H9 (cell line): ENCODE data around the gene JMJD7. TPM values are rescaled to one million over a fixed set of nuclear protein-coding genes. Genes with fewer than 3 reads are reported as not detected.

Experiments used
- DNase-seq: peaks from one replicate; pipeline ENCODE4 v3.0.0-alpha.2; 2017
- H2AFZ ChIP-seq: one replicate; pipeline ENCODE4 v1.6.1; 2013; ENCODE audit warnings: mild to moderate bottlenecking, low read length, control low read depth, moderate library complexity
- H2AK5ac ChIP-seq: 2 replicates; pipeline ENCODE4 v1.6.1; 2013; ENCODE audit warnings: low read length, control low read depth, mixed read lengths; ENCODE audit not compliant: insufficient read length
- H2BK120ac ChIP-seq: one replicate; pipeline ENCODE4 v1.6.1; 2013; ENCODE audit warnings: low read depth, mild to moderate bottlenecking, low read length, control low read depth, inconsistent platforms; ENCODE audit not compliant: poor library complexity, severe bottlenecking
- H2BK12ac ChIP-seq: 2 replicates; pipeline ENCODE4 v1.6.1; 2013; ENCODE audit warnings: low read length, control low read depth, mixed read lengths, low read depth; ENCODE audit not compliant: insufficient read length
- H2BK15ac ChIP-seq: 2 replicates; pipeline ENCODE4 v1.6.1; 2013; ENCODE audit warnings: low read depth, low read length, control low read depth
- H2BK20ac ChIP-seq: one replicate; pipeline ENCODE4 v1.6.1; 2013; ENCODE audit warnings: low read depth, mild to moderate bottlenecking, low read length, control low read depth, inconsistent platforms; ENCODE audit not compliant: poor library complexity, severe bottlenecking
- H2BK5ac ChIP-seq: 2 replicates; pipeline ENCODE4 v1.6.1; 2013; ENCODE audit warnings: low read length, control low read depth, mixed read lengths; ENCODE audit not compliant: insufficient read length
- H3K14ac ChIP-seq: 2 replicates; pipeline ENCODE4 v1.6.1; 2013; ENCODE audit warnings: low read length, control low read depth; ENCODE audit not compliant: insufficient read depth
- H3K18ac ChIP-seq: 2 replicates; pipeline ENCODE4 v1.6.1; 2013; ENCODE audit warnings: low read depth, mild to moderate bottlenecking, mixed read lengths, low read length, control low read depth; ENCODE audit not compliant: insufficient read length
- H3K23ac ChIP-seq: 2 replicates; pipeline ENCODE4 v1.6.1; 2013; ENCODE audit warnings: low read length, control low read depth, mixed read lengths, low read depth; ENCODE audit not compliant: insufficient read length
- H3K23me2 ChIP-seq: 2 replicates; pipeline ENCODE4 v1.6.1; 2013; ENCODE audit warnings: low read depth, mild to moderate bottlenecking, mixed read lengths, low read length, control low read depth; ENCODE audit not compliant: insufficient read length, poor library complexity, severe bottlenecking
- H3K27ac ChIP-seq: 2 replicates; pipeline ENCODE4 v1.5.1; 2013; ENCODE audit warnings: low read length, control low read depth, mixed read lengths, low read depth; ENCODE audit not compliant: insufficient read length
- H3K27me3 ChIP-seq: 2 replicates; pipeline ENCODE4 v1.6.1; 2013; ENCODE audit warnings: low read length, control low read depth, inconsistent platforms; ENCODE audit not compliant: insufficient read depth
- H3K4ac ChIP-seq: 2 replicates; pipeline ENCODE4 v1.6.1; 2013; ENCODE audit warnings: low read depth, mild to moderate bottlenecking, control low read depth, inconsistent platforms, low read length, moderate library complexity
- H3K4me1 ChIP-seq: 2 replicates; pipeline ENCODE4 v1.6.1; 2013; ENCODE audit warnings: low read length, control low read depth, inconsistent platforms; ENCODE audit not compliant: insufficient read depth
- H3K4me2 ChIP-seq: 2 replicates; pipeline ENCODE4 v1.6.1; 2013; ENCODE audit warnings: low read length, control low read depth, mixed read lengths; ENCODE audit not compliant: insufficient read length, insufficient read depth
- H3K56ac ChIP-seq: 2 replicates; pipeline ENCODE4 v1.6.1; 2013; ENCODE audit warnings: low read depth, mild to moderate bottlenecking, mixed read lengths, low read length, control low read depth; ENCODE audit not compliant: insufficient read length
- H3K79me1 ChIP-seq: 2 replicates; pipeline ENCODE4 v1.6.1; 2013; ENCODE audit warnings: low read depth, mild to moderate bottlenecking, moderate library complexity, low read length, control low read depth, inconsistent platforms; ENCODE audit not compliant: insufficient read depth, poor library complexity, severe bottlenecking
- H3K79me2 ChIP-seq: 2 replicates; pipeline ENCODE4 v1.6.1; 2013; ENCODE audit warnings: low read length, control low read depth, inconsistent platforms; ENCODE audit not compliant: insufficient read depth
- H3K9ac ChIP-seq: 2 replicates; pipeline ENCODE4 v1.6.1; 2013; ENCODE audit warnings: low read length, control low read depth, mixed read lengths; ENCODE audit not compliant: insufficient read length; ENCODE audit errors: extremely low read depth
- H3K9me3 ChIP-seq: one replicate; pipeline ENCODE4 v1.6.1; 2013; ENCODE audit warnings: low read depth, low read length, inconsistent platforms; ENCODE audit not compliant: control insufficient read depth
- H3T11ph ChIP-seq: one replicate; pipeline ENCODE4 v1.6.1; 2013; ENCODE audit warnings: mild to moderate bottlenecking, low read length, control low read depth, inconsistent platforms
- H4K20me1 ChIP-seq: one replicate; pipeline ENCODE4 v1.6.1; 2013; ENCODE audit not compliant: control insufficient read depth, insufficient read length, insufficient read depth
- H4K5ac ChIP-seq: 2 replicates; pipeline ENCODE4 v1.6.1; 2013; ENCODE audit warnings: low read depth, mild to moderate bottlenecking, mixed read lengths, low read length, control low read depth; ENCODE audit not compliant: insufficient read length
- H4K8ac ChIP-seq: replicated peaks from 2 replicates; pipeline ENCODE4 v1.6.1; 2013; ENCODE audit warnings: low read length, control low read depth, mixed read lengths, low read depth; ENCODE audit not compliant: insufficient read length
- H4K91ac ChIP-seq: 2 replicates; pipeline ENCODE4 v1.6.1; 2013; ENCODE audit warnings: low read depth, mild to moderate bottlenecking, moderate library complexity, mixed read lengths, low read length, control low read depth; ENCODE audit not compliant: insufficient read length
- H3K27ac Mint-ChIP-seq, 3 experiments: 2 replicates in 2 of 3; 3 replicates in 1 of 3; pipeline ENCODE4 v1.8.0; 2020 to 2021; ENCODE audit warnings: mixed read lengths in 3 of 3, mild to moderate bottlenecking in 1 of 3, moderate library complexity in 1 of 3
- H3K27me3 Mint-ChIP-seq: 2 replicates; pipeline ENCODE4 v1.8.0; 2021; ENCODE audit warnings: low read depth, mild to moderate bottlenecking, moderate library complexity, mixed read lengths
- H3K36me3 Mint-ChIP-seq, 3 experiments: 2 replicates in 2 of 3; 3 replicates in 1 of 3; pipeline ENCODE4 v1.8.0; 2020 to 2021; ENCODE audit warnings: low read depth in 3 of 3, mixed read lengths in 3 of 3; ENCODE audit not compliant: insufficient read depth in 1 of 3
- H3K4me1 Mint-ChIP-seq, 2 experiments: 2 replicates each; pipeline ENCODE4 v1.8.0; 2020; ENCODE audit warnings: mixed read lengths in 2 of 2
- H3K4me3 Mint-ChIP-seq, 2 experiments: 2 replicates in 1 of 2; 3 replicates in 1 of 2; pipeline ENCODE4 v1.8.0; 2020 to 2021; ENCODE audit warnings: mild to moderate bottlenecking in 2 of 2, mixed read lengths in 2 of 2, moderate library complexity in 1 of 2
- H3K9me3 Mint-ChIP-seq, 2 experiments: 2 replicates in 1 of 2; 3 replicates in 1 of 2; pipeline ENCODE4 v1.8.0; 2020; ENCODE audit warnings: mild to moderate bottlenecking in 2 of 2, mixed read lengths in 2 of 2, moderate library complexity in 1 of 2
- CTCF ChIP-seq: fragments of 200-600 bp; sonication (generic); conservative IDR thresholded peaks from 3 replicates; pipeline ENCODE4 v1.8.0; 2021; ENCODE audit warnings: antibody characterized with exemption, mild to moderate bottlenecking
- WGBS: extraction: QIAGEN DNeasy Blood & Tissue Kit; methylation state at CpG from one replicate; pipeline ENCODE4 v1.1.7; 2013; ENCODE audit warnings: missing lambda C conversion rate, low lambda C conversion rate, mixed read lengths; ENCODE audit not compliant: insufficient read length; ENCODE audit errors: extremely low coverage; 5-methylcytosine and 5-hydroxymethylcytosine counted together
- total RNA-seq: library from RNA; stranded (reverse); gene quantifications from 2 replicates; pipeline ENCODE4 v1.2.1, GENCODE V29; 2021

The JMJD7 gene
- total RNA-seq, 1 experiment from 2014 or later: 13.3 TPM

DNA sequence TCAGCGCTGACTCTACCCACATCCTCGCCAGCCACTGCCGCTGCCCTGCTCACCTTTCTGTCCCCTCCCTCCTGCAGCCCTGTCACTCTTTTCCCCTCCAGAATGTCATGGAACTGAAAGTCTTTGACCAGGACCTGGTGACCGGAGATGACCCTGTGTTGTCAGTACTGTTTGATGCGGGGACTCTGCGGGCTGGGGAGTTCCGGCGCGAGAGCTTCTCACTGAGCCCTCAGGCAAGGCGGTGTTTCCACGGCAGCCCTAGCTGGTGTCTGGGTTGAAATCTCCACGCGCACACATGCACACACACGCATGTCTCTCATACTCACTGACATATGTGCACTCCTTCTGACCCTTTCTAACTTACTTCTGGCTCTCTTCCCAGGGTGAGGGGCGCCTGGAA lies 12.8 kb downstream of the JMJD7 start:
- no peak overlapping the region for H4K91ac ChIP-seq
- no peak overlapping the region for H3K4me3 Mint-ChIP-seq
- H3K4ac ChIP-seq: no peak overlapping the region
- no peaks in the 10 kb centered on the region for H3K27me3 Mint-ChIP-seq
- WGBS: no CpG with 5 or more reads among the region's 15 CpGs
- peaks cover 3% of the 10 kb centered on the region for H4K20me1 ChIP-seq
- H4K5ac ChIP-seq: no peak overlapping the region
- no peak overlapping the region for H2BK5ac ChIP-seq
- no peaks in the 10 kb centered on the region for H3K23me2 ChIP-seq
- H2BK120ac ChIP-seq: no peak overlapping the region
- no peak overlapping the region for H2AK5ac ChIP-seq
- no peak overlapping the region for H3K9ac ChIP-seq
- no peak overlapping the region for H3T11ph ChIP-seq
- H2AFZ ChIP-seq: no peak overlapping the region
- no peak overlapping the region for H2BK15ac ChIP-seq
- no peaks in the 10 kb centered on the region for H3K27me3 ChIP-seq
- TF ChIP-seq CTCF: no peak
- no peak overlapping the region for H4K8ac ChIP-seq
- no peak overlapping the region for H3K23ac ChIP-seq
- no peaks in the 10 kb centered on the region for H3K4me1 Mint-ChIP-seq
- peaks cover 5 to 14% (median 6%) of the 10 kb centered on the region in 3 experiments; a peak in 6 of 7 replicates for H3K36me3 Mint-ChIP-seq
- no peak overlapping the region for H3K27ac ChIP-seq
- no peak overlapping the region for H3K18ac ChIP-seq
- no peak overlapping the region for H3K56ac ChIP-seq
- H3K79me2 ChIP-seq: no peaks in the 10 kb centered on the region
- peak overlapping the region in 2 of 3 experiments; percentile 36 to 55; a peak in 1 of 7 replicates for H3K27ac Mint-ChIP-seq
- DNase-seq: no peak
- no peaks in the 10 kb centered on the region for H3K9me3 Mint-ChIP-seq
- no peak overlapping the region for H3K4me2 ChIP-seq
- H3K4me1 ChIP-seq: no peaks in the 10 kb centered on the region
- no peaks in the 10 kb centered on the region for H3K9me3 ChIP-seq
- H2BK20ac ChIP-seq: no peak overlapping the region
- no peaks in the 10 kb centered on the region for H3K79me1 ChIP-seq
- H2BK12ac ChIP-seq: no peak overlapping the region
- H3K14ac ChIP-seq: no peak overlapping the region; the same call in 1 of the 2 replicates
